ENCODE measurements around the gene BRINP3.

DNA sequence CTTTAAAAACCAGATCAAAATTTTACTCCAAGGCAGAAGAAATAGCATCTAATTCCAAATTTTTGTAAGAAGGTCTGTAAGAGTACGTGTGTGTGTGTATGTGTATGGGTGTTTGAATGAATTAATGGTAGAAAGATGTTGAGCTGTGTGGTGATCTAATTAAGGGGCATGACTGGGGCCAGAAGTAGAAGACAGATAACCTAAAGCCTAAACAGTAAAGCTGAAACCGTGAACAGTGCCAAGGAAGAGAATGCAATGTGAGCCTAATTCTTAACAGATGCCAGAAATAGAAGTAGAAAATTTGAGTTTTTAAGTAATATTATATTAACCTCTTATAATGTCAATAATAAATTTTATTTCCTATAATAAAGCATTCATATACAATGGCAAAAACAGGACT lies 38.2 kb downstream of the BRINP3 start:
- no peak for TF ChIP-seq CEBPB (IDR thresholded peaks at IDR 0.05)
- TF ChIP-seq, protein P1, sequence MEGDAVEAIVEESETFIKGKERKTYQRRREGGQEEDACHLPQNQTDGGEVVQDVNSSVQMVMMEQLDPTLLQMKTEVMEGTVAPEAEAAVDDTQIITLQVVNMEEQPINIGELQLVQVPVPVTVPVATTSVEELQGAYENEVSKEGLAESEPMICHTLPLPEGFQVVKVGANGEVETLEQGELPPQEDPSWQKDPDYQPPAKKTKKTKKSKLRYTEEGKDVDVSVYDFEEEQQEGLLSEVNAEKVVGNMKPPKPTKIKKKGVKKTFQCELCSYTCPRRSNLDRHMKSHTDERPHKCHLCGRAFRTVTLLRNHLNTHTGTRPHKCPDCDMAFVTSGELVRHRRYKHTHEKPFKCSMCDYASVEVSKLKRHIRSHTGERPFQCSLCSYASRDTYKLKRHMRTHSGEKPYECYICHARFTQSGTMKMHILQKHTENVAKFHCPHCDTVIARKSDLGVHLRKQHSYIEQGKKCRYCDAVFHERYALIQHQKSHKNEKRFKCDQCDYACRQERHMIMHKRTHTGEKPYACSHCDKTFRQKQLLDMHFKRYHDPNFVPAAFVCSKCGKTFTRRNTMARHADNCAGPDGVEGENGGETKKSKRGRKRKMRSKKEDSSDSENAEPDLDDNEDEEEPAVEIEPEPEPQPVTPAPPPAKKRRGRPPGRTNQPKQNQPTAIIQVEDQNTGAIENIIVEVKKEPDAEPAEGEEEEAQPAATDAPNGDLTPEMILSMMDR (IDR thresholded peaks at IDR 0.05): no peak
- TF ChIP-seq, protein P2, sequence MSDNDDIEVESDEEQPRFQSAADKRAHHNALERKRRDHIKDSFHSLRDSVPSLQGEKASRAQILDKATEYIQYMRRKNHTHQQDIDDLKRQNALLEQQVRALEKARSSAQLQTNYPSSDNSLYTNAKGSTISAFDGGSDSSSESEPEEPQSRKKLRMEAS (IDR thresholded peaks at IDR 0.05): no peak
- TF ChIP-seq JUNB (IDR thresholded peaks at IDR 0.05): no peak
- TF ChIP-seq, protein P3, sequence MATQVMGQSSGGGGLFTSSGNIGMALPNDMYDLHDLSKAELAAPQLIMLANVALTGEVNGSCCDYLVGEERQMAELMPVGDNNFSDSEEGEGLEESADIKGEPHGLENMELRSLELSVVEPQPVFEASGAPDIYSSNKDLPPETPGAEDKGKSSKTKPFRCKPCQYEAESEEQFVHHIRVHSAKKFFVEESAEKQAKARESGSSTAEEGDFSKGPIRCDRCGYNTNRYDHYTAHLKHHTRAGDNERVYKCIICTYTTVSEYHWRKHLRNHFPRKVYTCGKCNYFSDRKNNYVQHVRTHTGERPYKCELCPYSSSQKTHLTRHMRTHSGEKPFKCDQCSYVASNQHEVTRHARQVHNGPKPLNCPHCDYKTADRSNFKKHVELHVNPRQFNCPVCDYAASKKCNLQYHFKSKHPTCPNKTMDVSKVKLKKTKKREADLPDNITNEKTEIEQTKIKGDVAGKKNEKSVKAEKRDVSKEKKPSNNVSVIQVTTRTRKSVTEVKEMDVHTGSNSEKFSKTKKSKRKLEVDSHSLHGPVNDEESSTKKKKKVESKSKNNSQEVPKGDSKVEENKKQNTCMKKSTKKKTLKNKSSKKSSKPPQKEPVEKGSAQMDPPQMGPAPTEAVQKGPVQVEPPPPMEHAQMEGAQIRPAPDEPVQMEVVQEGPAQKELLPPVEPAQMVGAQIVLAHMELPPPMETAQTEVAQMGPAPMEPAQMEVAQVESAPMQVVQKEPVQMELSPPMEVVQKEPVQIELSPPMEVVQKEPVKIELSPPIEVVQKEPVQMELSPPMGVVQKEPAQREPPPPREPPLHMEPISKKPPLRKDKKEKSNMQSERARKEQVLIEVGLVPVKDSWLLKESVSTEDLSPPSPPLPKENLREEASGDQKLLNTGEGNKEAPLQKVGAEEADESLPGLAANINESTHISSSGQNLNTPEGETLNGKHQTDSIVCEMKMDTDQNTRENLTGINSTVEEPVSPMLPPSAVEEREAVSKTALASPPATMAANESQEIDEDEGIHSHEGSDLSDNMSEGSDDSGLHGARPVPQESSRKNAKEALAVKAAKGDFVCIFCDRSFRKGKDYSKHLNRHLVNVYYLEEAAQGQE (IDR thresholded peaks at IDR 0.05): no peak
- no peak for TF ChIP-seq POLR2A (IDR thresholded peaks at IDR 0.05; ENCODE audit: low read length)
- TF ChIP-seq RCOR1 (IDR thresholded peaks at IDR 0.05; ENCODE audit: low read depth, low read length): no peak
- TF ChIP-seq MAZ (IDR thresholded peaks at IDR 0.05; ENCODE audit: borderline replicate concordance, low read depth, low read length): no peak
- TF ChIP-seq RARB (CRISPR knock-in tag; IDR thresholded peaks at IDR 0.05): no peak
- no peak for TF ChIP-seq NR3C1 (IDR thresholded peaks at IDR 0.05)
- TF ChIP-seq HOXB13 (CRISPR knock-in tag; IDR thresholded peaks at IDR 0.05; ENCODE audit: low read depth): no peak
- TF ChIP-seq, protein P4, sequence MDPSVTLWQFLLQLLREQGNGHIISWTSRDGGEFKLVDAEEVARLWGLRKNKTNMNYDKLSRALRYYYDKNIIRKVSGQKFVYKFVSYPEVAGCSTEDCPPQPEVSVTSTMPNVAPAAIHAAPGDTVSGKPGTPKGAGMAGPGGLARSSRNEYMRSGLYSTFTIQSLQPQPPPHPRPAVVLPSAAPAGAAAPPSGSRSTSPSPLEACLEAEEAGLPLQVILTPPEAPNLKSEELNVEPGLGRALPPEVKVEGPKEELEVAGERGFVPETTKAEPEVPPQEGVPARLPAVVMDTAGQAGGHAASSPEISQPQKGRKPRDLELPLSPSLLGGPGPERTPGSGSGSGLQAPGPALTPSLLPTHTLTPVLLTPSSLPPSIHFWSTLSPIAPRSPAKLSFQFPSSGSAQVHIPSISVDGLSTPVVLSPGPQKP (IDR thresholded peaks at IDR 0.05; ENCODE audit: low read depth, low read length): no peak
- no peak for TF ChIP-seq EP300 (IDR thresholded peaks at IDR 0.05)
